ENCODE measurements around the gene NEK10.

The NEK10 gene

GRCh38 chr3:27094721-27095120 lies 274.5 kb downstream of the NEK10 start:
- DNase-seq = no peak

- DNase-seq = no peak
Measured at GRCh38 chr3:27093771-27094170, 275.4 kb downstream of the NEK10 start.

GRCh38 chr3:27090275-27091041 lies 278.7 kb downstream of the NEK10 start:
- DNase-seq = no peak

GRCh38 chr3:27089645-27090044 lies 279.5 kb downstream of the NEK10 start:
- DNase-seq = no peak

- DNase-seq = no peak
Measured at GRCh38 chr3:27089068-27089467, 280.1 kb downstream of the NEK10 start.

- no peak for DNase-seq
Measured at GRCh38 chr3:27085829-27086730, 283.1 kb downstream of the NEK10 start.

GRCh38 chr3:27081992-27082607 lies 287.1 kb downstream of the NEK10 start:
- no peak for DNase-seq

- no peak for DNase-seq
Measured at GRCh38 chr3:27081566-27081965, 287.6 kb downstream of the NEK10 start.

- no peak for DNase-seq
Measured at GRCh38 chr3:27080258-27080525, 289.0 kb downstream of the NEK10 start.

GRCh38 chr3:27079427-27080257 lies 289.5 kb downstream of the NEK10 start:
- no peak for DNase-seq

- DNase-seq = no peak
Measured at GRCh38 chr3:27078246-27078913, 290.8 kb downstream of the NEK10 start.

- DNase-seq = no peak
Measured at GRCh38 chr3:27076815-27077630, 292.2 kb downstream of the NEK10 start.

GRCh38 chr3:27074914-27075313 lies 294.3 kb downstream of the NEK10 start:
- DNase-seq = no peak

GRCh38 chr3:27073912-27074311 lies 295.3 kb downstream of the NEK10 start:
- no peak for DNase-seq

- DNase-seq = no peak
Measured at GRCh38 chr3:27072810-27073651, 296.2 kb downstream of the NEK10 start.

- DNase-seq = no peak
Measured at GRCh38 chr3:27060336-27060735, 308.8 kb downstream of the NEK10 start.
